EL (cell line): Measurements from ENCODE around the gene SLC27A5.

Experiments used
- DNase-seq: peaks from one replicate; pipeline ENCODE4 v3.0.0-alpha.2; 2016

Gene SLC27A5

DNA sequence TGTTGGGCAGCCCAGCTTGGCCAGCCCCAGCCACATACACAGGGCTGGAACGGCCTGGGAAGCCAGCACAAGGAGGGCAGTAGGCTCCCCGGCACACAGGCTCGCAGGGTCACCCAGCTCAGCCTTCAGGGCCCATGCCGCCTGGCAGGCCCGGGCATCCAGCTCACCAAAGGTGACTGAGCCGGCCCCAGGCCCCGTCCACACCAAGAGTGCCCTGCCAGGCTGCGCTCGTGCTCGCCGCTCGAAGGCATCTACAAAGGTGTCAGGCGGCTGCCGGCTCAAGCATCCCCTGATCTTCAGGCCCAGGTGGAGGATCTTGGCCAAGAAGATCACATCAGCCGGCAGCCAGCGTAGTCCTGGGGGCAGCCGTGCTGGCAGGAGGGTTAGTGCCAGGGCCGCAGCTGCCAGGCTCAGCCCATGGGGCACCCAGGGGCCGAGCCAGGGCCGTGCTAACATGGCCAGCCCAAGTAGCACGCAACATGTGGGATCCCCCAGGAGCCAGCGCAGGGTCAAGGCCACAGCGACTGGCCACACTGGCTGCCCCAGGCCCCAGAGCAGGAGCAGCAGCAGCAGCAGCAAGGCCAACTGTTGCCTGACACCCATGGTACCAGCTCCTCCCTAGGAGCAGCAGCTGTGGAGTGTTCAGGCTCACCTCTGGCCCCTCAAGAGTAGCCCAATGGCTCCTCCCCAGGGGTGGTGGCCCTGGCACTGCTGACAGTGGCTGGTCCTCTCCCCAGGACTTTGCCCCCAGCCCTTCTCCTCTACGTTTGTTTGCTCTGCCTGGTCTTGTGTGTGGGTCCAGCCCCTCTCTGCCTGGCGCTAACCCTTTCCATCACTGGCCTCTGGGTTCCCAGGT is at the start of gene SLC27A5:
SLC27A5 (minus strand) TSS at position 640 of the 856 bp plus-strand sequence; CDS start at position 603, 37 bp downstream.
- DNase-seq, result no peak

GRCh38 chr19:58560921-58561320 is 49.1 kb upstream of the SLC27A5 start:
- no peak for DNase-seq

DNA sequence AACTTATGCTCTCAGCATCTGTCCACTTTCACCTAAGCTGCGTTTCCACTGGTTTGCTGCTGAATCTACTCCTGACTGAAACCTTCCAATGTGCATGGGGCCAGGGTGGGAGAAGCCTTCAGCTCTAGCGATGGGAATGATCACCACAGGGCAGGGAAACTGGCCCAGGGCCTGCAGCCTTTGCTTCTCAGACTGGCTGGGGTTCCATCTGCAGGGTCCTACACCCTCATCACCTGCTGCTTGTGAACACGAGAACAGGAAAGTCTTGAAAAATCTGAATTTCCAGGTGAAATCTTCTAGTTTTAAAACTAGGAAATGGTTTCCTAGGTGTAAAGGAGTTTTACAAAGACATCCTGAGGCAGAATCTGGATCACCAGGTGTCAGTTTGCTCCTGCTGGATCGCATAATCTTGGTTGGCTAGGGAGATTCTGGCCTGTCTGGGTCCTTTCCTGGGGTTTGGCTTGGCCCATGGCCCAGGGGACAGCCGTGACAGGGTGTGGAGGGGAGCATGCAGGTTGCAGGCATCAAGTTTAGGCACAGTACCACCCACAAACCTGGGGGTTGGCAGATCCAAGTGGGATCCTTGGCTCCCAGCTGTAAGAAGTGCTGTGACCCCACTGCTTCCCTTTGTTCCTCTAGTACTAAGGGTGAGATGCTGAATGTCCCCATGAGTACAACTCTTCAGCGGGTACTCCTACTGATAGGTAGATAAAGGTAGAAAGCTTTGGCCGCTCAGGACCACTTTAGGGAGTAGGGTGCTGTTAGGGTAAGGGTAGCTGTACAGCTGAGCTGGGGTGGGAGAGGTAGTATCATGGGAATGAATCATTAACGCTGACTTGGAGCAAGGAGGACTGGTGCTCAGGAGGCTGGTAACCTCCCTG is 48.5 kb upstream of the SLC27A5 start:
- DNase-seq, result no peak

GRCh38 chr19:58559275-58560006 is 47.6 kb upstream of the SLC27A5 start:
- DNase-seq, result peak; percentile 93

- DNase-seq, result peak; percentile 98
Observed at GRCh38 chr19:58558623-58559274, 47.0 kb upstream of the SLC27A5 start.

DNA sequence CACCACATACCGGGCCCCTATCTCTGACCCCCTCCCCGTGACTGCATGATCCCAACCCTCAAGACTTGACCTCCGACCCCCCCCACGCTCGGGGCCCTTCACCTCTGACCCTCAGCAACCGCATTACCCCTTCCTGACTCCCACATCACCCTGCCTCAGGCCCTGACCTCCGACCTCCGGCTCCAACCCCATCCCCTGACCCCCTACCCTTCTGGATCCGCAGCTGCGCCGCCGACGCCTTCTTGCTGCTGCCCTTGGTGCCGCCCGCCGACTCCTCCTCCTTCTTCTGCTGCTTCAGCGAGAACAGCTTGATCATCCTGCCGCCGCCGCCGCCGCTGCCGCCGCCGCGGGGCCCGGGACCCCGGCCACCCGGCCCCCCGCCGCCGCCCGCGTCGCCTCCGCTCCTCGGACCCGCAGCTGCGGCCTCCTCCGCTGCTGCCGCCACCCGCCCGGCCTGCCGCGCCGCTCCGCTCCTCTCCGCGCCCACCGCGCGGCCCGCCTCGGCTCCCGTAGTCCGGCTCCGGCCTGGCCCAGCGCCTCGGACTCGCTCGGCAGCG is 46.4 kb upstream of the SLC27A5 start, which contains the start of gene UBE2M:
UBE2M (minus strand) TSS at position 546 of the 557 bp plus-strand sequence; CDS start at position 316, 230 bp downstream.
- peak; percentile 48 for DNase-seq

DNA sequence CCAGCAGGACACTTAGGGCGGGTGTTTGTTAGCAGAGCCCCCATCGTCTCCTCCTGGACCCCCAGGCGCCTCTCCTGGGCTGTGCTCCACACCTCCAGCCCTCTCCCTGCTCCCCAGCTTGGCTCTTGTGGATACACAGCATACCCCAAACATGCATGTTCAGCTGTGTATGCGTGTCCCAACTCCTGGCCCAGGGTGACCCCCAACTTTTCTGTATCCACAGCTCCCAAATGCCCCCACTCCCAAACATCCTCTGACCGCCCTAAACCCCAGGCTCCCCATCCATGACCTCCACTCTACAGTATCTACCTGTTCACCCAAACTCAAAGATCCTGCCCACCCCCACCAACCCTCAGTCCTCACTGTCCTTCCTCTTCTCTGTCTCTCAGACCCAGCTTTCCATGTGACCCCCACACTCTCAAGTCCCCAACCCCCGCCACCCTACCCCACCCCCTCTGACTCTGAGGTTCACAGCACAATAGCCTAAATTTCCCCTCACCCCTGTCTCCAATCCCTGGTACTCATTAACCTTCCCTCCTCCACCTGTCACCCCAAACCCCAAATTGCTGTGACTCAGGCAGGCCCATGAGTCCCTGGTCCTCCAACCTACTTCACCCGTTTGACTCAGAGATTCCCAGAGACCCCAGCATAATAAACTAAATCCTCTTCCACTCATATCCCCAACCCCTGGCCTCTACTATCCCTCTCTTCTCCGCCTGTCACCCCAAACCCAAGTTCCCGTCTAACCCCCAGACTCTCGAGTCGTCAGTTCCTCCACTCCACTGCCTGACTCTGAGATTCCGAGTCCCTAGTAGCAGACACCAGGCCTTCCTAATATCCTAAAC is 45.7 kb upstream of the SLC27A5 start:
- DNase-seq, result no peak

DNA sequence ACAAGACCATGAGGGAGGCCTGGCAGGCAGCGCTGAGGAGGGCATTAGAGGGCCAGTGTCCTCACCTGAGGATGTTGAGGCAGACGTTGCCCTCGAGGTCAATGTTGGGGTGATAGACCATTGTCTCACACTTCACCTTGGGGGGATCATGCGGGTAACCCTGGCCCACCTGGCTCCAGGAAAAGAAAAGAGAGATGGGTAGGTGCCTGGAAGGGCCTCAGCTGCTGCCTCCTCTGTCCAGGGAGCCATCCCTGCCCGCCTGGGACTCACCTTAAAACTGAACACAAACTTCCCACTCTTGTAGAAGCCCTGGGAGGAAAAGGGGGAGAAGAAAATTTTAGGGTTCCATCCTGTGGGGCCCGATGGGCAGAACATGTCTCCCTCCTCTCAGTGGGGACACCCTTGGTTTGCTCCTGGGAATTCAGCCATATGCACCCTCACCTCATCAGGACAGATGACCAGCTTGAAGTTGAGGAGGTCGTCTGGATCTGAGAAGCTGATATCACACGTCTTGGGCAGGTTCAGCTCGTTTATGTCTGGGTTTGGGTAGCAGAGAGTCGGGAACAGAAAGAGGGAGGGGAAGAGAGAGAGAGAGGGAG is 44.9 kb upstream of the SLC27A5 start:
- DNase-seq, result no peak

GRCh38 chr19:58555920-58556621 is 44.3 kb upstream of the SLC27A5 start:
- no peak for DNase-seq

GRCh38 chr19:58555369-58555885 is 43.6 kb upstream of the SLC27A5 start:
- no peak for DNase-seq

DNA sequence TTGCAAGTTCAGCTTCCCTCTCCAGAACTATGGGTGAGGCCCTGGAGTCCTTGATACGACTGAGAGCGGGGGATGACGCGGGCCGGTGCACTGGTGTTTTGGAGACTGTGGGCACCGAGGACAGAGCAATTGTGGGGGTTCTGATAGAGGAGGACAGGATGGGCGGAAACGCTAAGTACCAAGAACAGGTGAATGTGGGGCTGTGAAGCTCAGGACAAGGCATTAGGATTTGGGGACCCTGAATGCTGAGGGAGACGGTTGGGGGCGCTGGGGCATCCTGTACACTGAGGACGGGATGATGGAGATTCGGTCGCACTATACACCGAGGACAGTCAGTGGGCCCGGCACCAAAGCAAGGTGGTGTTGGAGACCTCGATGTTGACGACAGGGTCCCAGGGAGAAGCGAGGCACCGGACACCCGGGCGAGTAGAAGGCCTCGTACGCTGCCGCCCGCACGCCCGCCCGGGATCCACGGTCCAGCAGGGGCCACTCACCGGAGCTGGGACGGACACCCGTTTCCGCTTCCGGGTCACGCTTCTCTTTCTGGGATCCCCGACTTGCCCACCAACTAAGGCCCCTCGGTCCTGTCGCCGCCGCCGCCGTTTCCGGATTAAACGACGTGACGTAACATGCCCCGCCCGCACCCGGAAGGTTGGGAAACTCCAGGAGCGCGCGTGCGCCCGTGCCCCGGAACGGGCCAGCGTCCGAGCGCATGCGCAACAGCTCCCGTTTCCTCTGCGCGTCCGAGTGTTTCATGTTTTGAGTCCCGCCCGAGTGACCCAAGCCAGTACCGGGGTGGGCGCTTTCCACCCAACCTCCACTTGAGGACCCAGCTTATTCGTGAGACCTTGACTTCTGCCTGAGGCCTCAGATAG is 42.9 kb upstream of the SLC27A5 start, which contains the start of gene CHMP2A:
CHMP2A (minus strand) TSS at position 612 of the 875 bp plus-strand sequence. CDS start 893 bp downstream, outside the sequence.
- DNase-seq, result peak; percentile 96

GRCh38 chr19:58553799-58554493 is 42.2 kb upstream of the SLC27A5 start:
- DNase-seq, result no peak

DNA sequence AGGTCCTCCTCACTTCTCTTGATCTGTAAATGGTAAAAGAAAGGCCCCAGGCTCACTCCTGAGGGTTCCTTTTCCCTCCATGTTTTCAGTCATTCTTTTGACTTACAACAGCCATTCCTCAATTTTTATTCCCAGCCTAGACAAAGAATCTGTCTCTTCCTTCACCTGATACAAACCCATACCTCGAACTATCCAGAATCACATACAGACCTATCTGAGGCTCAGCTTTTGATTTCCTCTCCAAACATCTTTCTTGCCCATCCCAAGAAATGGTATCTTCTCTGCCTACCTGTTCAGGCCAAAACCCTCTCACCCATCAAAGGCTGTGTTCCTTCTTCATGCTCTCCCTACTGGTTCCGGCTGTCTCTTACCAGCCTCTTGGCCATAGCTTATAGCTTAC is 40.9 kb upstream of the SLC27A5 start:
- no peak for DNase-seq

GRCh38 chr19:58551577-58552471 is 40.0 kb upstream of the SLC27A5 start:
- no peak for DNase-seq

GRCh38 chr19:58551123-58551497 is 39.3 kb upstream of the SLC27A5 start:
- DNase-seq, result no peak

DNA sequence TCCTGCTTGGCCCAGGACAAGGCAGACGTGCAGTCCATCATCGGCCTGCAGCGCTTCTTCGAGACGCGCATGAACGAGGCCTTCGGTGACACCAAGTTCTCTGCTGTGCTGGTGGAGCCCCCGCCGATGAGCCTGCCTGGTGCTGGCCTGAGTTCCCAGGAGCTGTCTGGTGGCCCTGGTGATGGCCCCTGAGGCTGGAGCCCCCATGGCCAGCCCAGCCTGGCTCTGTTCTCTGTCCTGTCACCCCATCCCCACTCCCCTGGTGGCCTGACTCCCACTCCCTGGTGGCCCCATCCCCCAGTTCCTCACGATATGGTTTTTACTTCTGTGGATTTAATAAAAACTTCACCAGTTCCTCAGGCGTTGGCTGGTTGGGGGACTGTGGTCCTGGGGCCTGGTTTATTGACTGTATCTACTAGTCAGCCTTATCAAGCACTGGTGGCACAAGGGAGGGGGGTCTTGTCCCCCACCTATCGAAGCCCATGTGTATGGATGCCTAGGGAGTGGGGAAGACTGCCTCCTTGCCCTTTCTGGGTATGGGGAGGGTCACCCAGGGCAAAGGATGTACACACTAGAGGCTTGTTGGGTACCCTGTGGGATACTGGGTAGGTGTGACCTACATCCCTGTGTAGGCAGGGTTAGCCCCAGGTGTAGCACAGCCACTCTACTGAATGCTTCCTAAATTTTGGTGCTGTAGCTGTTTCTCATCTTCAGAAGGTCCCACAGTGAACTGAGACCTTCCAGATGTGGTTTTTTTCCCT is 38.8 kb upstream of the SLC27A5 start:
- DNase-seq, result no peak
